OCI-LY3 (cell line): ENCODE data around the gene SLC26A4.

ENCODE experiments used
- EZH2phosphoT487 ChIP-seq: fragments of 200-600 bp; shearing (Covaris generic); IDR thresholded peaks from 2 replicates; pipeline ENCODE4 v1.6.1; 2018; ENCODE audit warnings: antibody characterized with exemption, mixed run types, low read depth
- TF ChIP-seq, protein P1 (sequence below): fragments of 200-600, 300-600 bp; sonication (generic); IDR thresholded peaks from 2 replicates; pipeline ENCODE4 v1.5.1; 2014; ENCODE audit warnings: antibody characterized with exemption, low read length, low read depth

DNA sequence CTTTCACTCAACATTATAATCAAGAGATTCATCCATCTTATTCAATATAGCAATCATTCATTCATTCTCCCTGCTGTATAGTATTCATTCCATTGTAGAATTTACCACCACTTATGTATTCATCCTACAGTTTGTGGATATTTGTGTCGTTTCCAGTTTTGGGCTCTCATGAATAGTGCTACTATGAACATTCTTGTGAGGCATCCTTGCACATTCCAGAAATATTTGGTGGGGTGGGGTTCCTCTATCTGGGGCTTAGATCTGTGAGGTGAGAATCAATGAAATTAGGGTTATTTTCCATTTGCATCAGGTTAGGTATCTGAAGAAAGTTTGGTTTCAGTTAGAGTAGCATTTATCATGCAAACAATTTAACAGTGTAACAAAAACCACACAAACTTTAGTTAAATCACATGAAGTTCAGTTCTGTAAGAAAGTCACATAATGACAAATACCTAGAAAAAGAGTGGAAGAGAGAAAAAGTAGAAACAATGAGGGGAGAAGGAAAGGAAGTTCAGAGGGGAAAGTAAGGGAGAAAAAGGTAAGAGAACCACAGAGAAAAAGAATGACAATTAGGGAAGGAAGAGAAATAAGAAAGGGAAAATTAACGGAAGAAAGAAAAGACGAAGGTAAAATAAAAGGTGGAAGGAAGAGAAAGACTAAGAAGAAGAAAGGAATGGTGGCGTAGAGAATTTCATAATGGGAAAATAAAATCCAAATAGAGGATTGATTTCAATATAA, 58.0 kb downstream of the SLC26A4 start:
- TF ChIP-seq, protein P1, sequence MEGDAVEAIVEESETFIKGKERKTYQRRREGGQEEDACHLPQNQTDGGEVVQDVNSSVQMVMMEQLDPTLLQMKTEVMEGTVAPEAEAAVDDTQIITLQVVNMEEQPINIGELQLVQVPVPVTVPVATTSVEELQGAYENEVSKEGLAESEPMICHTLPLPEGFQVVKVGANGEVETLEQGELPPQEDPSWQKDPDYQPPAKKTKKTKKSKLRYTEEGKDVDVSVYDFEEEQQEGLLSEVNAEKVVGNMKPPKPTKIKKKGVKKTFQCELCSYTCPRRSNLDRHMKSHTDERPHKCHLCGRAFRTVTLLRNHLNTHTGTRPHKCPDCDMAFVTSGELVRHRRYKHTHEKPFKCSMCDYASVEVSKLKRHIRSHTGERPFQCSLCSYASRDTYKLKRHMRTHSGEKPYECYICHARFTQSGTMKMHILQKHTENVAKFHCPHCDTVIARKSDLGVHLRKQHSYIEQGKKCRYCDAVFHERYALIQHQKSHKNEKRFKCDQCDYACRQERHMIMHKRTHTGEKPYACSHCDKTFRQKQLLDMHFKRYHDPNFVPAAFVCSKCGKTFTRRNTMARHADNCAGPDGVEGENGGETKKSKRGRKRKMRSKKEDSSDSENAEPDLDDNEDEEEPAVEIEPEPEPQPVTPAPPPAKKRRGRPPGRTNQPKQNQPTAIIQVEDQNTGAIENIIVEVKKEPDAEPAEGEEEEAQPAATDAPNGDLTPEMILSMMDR = no peak
- TF ChIP-seq EZH2phosphoT487 = no peak
